Activated CD8-positive, alpha-beta T cell treated with anti-CD3 and anti-CD28 coated beads for 36 hours (primary cell): ENCODE results near the gene INPP5A. TPM values are rescaled to one million over a fixed set of nuclear protein-coding genes. Genes with fewer than 3 reads are reported as not detected.
"Not testable (repeated sequence)": the region's sequence is repeated elsewhere in the genome, so short reads cannot be mapped to it uniquely, and the experiment has no call there.

Experiments
- ATAC-seq: fragments of 200-7000 bp; cut with Tn5 transposase; one replicate; pipeline ENCODE4 v1.10.0; 2021; ENCODE audit warnings: mild to moderate bottlenecking, moderate library complexity
- CTCF ChIA-PET: fragments of 350-600 bp; sonication (Branson Sonifier 250); formaldehyde crosslinking; loops from one replicate; lab custom pipeline; 2021; ENCODE audit warnings: antibody characterized with exemption; lab: Charles Lee
- POLR2A ChIA-PET: fragments of 350-600 bp; sonication (Branson Sonifier 250); formaldehyde crosslinking; loops from one replicate; lab custom pipeline; 2021; ENCODE audit warnings: antibody characterized with exemption; lab: Charles Lee
- DNase-seq: peaks from one replicate; pipeline ENCODE4 v3.0.0-alpha.2; 2020
- H3K27ac Mint-ChIP-seq: one replicate; pipeline ENCODE4 v1.8.0; 2021; ENCODE audit warnings: mild to moderate bottlenecking, mixed read lengths
- H3K27me3 Mint-ChIP-seq: one replicate; pipeline ENCODE4 v1.8.0; 2021; ENCODE audit warnings: mixed read lengths
- H3K36me3 Mint-ChIP-seq: one replicate; pipeline ENCODE4 v1.8.0; 2021; ENCODE audit warnings: low read depth, mixed read lengths
- H3K4me1 Mint-ChIP-seq: one replicate; pipeline ENCODE4 v1.8.0; 2021; ENCODE audit warnings: low read depth, mixed read lengths
- H3K4me3 Mint-ChIP-seq: one replicate; pipeline ENCODE4 v1.8.0; 2021; ENCODE audit warnings: mild to moderate bottlenecking, moderate library complexity, mixed read lengths
- H3K9me3 Mint-ChIP-seq: one replicate; pipeline ENCODE4 v1.8.0; 2021; ENCODE audit warnings: mixed read lengths
- CTCF ChIP-seq: fragments of 200-600 bp; IDR thresholded peaks from one replicate; pipeline ENCODE4 v1.8.0; 2022; ENCODE audit warnings: antibody characterized with exemption, mild to moderate bottlenecking
- intact Hi-C: fragments of 100-400 bp; cut with micrococcal nuclease; formaldehyde crosslinking; loops from one replicate; pipeline ENCODE4 v1.10.0; 2022
- total RNA-seq, 2 experiments: library from RNA; stranded (reverse); gene quantifications; one replicate each; pipeline ENCODE4 v1.2.3, GENCODE V29; 2021

The INPP5A gene
- total RNA-seq, 2 experiments from 2014 or later, result 9.6 to 10.4 TPM

- ChIA-PET CTCF (interaction anchor here (0.8 to 1.9 kb wide), 3 partner anchors 19 to 30 kb away, joined by 3 to 6 read pairs (median 3); no protein-coding TSS in a partner anchor), POLR2A (interaction anchor here (0.7 to 1.8 kb wide), 7 partner anchors 9 to 122 kb away, joined by 3 to 7 read pairs (median 3); no protein-coding TSS in a partner anchor)
- DNase-seq (peak; percentile 92), ATAC-seq (peak; percentile 87)
- intact Hi-C loops, result loop anchor here (2.0 kb wide), 1 partner anchor 17 kb away; no protein-coding TSS in a partner anchor
- peak overlapping the region; percentile 28 for H3K4me3 Mint-ChIP-seq
- H3K36me3 Mint-ChIP-seq, result no peaks in the 10 kb centered on the region
- H3K27ac Mint-ChIP-seq, result peak overlapping the region; percentile 69
- H3K4me1 Mint-ChIP-seq, result peaks cover 28% of the 10 kb centered on the region
- TF ChIP-seq CTCF, result no peak
- H3K27me3 Mint-ChIP-seq, result no peaks in the 10 kb centered on the region
- no peaks in the 10 kb centered on the region for H3K9me3 Mint-ChIP-seq
Measured at GRCh38 chr10:132571650-132572544, 34.3 kb downstream of the INPP5A start.

GRCh38 chr10:132572545-132572937 lies 35.0 kb downstream of the INPP5A start:
- intact Hi-C loops, result loop anchor here (2.0 kb wide), 1 partner anchor 16 kb away; no protein-coding TSS in a partner anchor
- H3K4me3 Mint-ChIP-seq, result no peak overlapping the region
- no peaks in the 10 kb centered on the region for H3K36me3 Mint-ChIP-seq
- no peak for TF ChIP-seq CTCF
- no peak for ATAC-seq
- ChIA-PET POLR2A (interaction anchor here (0.7 to 1.8 kb wide), 5 partner anchors 8 to 123 kb away, joined by 3 to 7 read pairs (median 3); no protein-coding TSS in a partner anchor), CTCF (interaction anchor here (1.9 kb wide), 1 partner anchor 22 kb away, joined by 6 read pairs; no protein-coding TSS in a partner anchor)
- no peak overlapping the region for H3K27ac Mint-ChIP-seq
- H3K27me3 Mint-ChIP-seq, result no peaks in the 10 kb centered on the region
- DNase-seq, result no peak
- H3K9me3 Mint-ChIP-seq, result no peaks in the 10 kb centered on the region
- peaks cover 26% of the 10 kb centered on the region for H3K4me1 Mint-ChIP-seq

DNA sequence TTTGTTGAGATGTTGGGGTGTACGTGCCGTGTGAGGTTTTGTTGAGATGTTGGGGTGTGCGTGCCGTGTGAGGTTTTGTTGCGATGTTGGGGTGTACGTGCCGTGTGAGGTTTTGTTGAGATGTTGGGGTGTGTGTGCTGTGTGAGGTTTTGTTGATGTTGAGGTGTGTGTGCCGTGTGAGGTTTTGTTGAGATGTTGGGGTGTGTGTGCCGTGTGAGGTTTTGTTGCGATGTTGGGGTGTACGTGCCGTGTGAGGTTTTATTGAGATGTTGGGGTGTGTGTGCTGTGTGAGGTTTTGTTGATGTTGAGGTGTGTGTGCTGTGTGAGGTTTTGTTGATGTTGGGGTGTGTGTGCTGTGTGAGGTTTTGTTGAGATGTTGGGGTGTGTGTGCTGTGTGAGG lies 35.4 kb downstream of the INPP5A start:
- CTCF ChIA-PET, result not testable (repeated sequence)

DNA sequence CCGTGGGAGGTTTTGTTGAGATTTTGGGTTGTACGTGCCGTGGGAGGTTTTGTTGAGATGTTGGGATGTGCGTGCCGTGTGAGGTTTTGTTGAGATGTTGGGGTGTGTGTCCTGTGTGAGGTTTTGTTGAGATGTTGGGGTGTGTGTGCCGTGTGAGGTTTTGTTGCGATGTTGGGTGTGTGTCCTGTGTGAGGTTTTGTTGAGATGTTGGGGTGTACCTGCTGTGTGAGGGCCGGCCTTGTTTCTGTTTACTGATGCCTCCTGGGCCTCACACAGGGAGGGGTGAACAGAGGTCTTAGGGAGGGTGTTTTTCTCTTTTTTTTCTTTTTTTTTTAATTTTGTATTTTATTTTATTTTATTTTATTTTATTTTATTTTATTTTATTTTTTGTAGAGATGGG lies 36.7 kb downstream of the INPP5A start:
- POLR2A ChIA-PET, result interaction anchor here (1.4 kb wide), 1 partner anchor 9 kb away, joined by 3 read pairs; no protein-coding TSS in a partner anchor
- no peak for TF ChIP-seq CTCF
- H3K4me3 Mint-ChIP-seq, result no peak overlapping the region
- H3K4me1 Mint-ChIP-seq, result peaks cover 37% of the 10 kb centered on the region
- H3K9me3 Mint-ChIP-seq, result no peaks in the 10 kb centered on the region
- no peak overlapping the region for H3K27ac Mint-ChIP-seq
- H3K27me3 Mint-ChIP-seq, result no peaks in the 10 kb centered on the region
- no peak for DNase-seq
- no peak for ATAC-seq
- H3K36me3 Mint-ChIP-seq, result no peaks in the 10 kb centered on the region
- intact Hi-C loops, result no loop called here
- CTCF ChIA-PET, result interaction anchor here (1.7 kb wide), 1 partner anchor 23 kb away, joined by 5 read pairs; no protein-coding TSS in a partner anchor

More for the DNA sequence above, 35.4 kb downstream of the INPP5A start:
- POLR2A ChIA-PET, result interaction anchor here (1.0 kb wide), 1 partner anchor 8 kb away, joined by 3 read pairs; no protein-coding TSS in a partner anchor
- intact Hi-C loops, result loop anchor here (2.0 kb wide), 1 partner anchor 16 kb away; no protein-coding TSS in a partner anchor
- not testable (repeated sequence) for DNase-seq, H3K27me3 Mint-ChIP-seq, ATAC-seq, H3K27ac Mint-ChIP-seq, H3K36me3 Mint-ChIP-seq, H3K4me3 Mint-ChIP-seq, H3K9me3 Mint-ChIP-seq
- H3K4me1 Mint-ChIP-seq, result peaks cover 26% of the 10 kb centered on the region

GRCh38 chr10:132574783-132575319 lies 37.3 kb downstream of the INPP5A start:
- Mint-ChIP-seq H3K36me3 (no peaks in the 10 kb centered on the region), H3K9me3 (no peaks in the 10 kb centered on the region), H3K4me1 (peaks cover 37% of the 10 kb centered on the region), H3K4me3 (no peak overlapping the region), H3K27me3 (no peaks in the 10 kb centered on the region), H3K27ac (peak overlapping the region; percentile 48)
- ATAC-seq (no peak), DNase-seq (no peak)
- CTCF ChIA-PET, result interaction anchor here (1.7 kb wide), 1 partner anchor 23 kb away, joined by 5 read pairs; no protein-coding TSS in a partner anchor
- intact Hi-C loops, result loop anchor here (5.0 kb wide), 1 partner anchor 33 kb away; no protein-coding TSS in a partner anchor
- no peak for TF ChIP-seq CTCF
- POLR2A ChIA-PET, result interaction anchor here (1.4 to 1.6 kb wide), 2 partner anchors 8 to 36 kb away, joined by 3 to 6 read pairs; no protein-coding TSS in a partner anchor
